Muscle layer of colon (tissue), 2 donors: ENCODE measurements around the gene TRPC3.
"Not testable (repeated sequence)": the region's sequence is repeated elsewhere in the genome, so short reads cannot be mapped to it uniquely, and the experiment has no call there.

Experiments
- H3K27ac ChIP-seq: one replicate; pipeline ENCODE4 v1.7.0; 2013; ENCODE audit warnings: low read depth, mild to moderate bottlenecking, low read length, moderate library complexity
- H3K27me3 ChIP-seq, 2 donors: one replicate each; pipeline ENCODE4 v1.7.0; 2013; ENCODE audit warnings: low read length in 2 of 2, mild to moderate bottlenecking in 2 of 2; ENCODE audit not compliant: insufficient read depth in 2 of 2, control insufficient read depth in 1 of 2
- H3K36me3 ChIP-seq: one replicate; pipeline ENCODE4 v1.7.0; 2013; ENCODE audit warnings: mild to moderate bottlenecking, low read length; ENCODE audit not compliant: insufficient read depth
- H3K4me1 ChIP-seq: one replicate; pipeline ENCODE4 v1.7.0; 2013; ENCODE audit warnings: mild to moderate bottlenecking, low read length; ENCODE audit not compliant: insufficient read depth
- H3K4me3 ChIP-seq, 2 donors: one replicate each; pipeline ENCODE4 v1.7.0; 2013; ENCODE audit warnings: low read length in 2 of 2, low read depth in 1 of 2, mild to moderate bottlenecking in 1 of 2, moderate library complexity in 1 of 2
- H3K9ac ChIP-seq: one replicate; pipeline ENCODE4 v1.7.0; 2013; ENCODE audit warnings: low read length
- H3K9me3 ChIP-seq: one replicate; pipeline ENCODE4 v1.7.0; 2013; ENCODE audit warnings: mild to moderate bottlenecking, low read length
- donor health status: abdominal sarcoma.
- donor health status: Adenocarcinoma of cecum.

Gene TRPC3

GRCh38 chr4:121943941-121944340 lies 7.9 kb downstream of the TRPC3 start:
- no peaks in the 10 kb centered on the region for H3K4me1 ChIP-seq
- no peaks in the 10 kb centered on the region for H3K27me3 ChIP-seq
- no peaks in the 10 kb centered on the region for H3K9me3 ChIP-seq
- H3K4me3 ChIP-seq = no peak overlapping the region
- no peaks in the 10 kb centered on the region for H3K36me3 ChIP-seq
- H3K9ac ChIP-seq = no peak overlapping the region
- H3K27ac ChIP-seq = no peak overlapping the region

GRCh38 chr4:121939690-121940089 lies 12.2 kb downstream of the TRPC3 start:
- Histone ChIP-seq H3K4me3 (no peak overlapping the region), H3K9me3 (no peaks in the 10 kb centered on the region), H3K9ac (no peak overlapping the region), H3K27ac (no peak overlapping the region), H3K4me1 (no peaks in the 10 kb centered on the region), H3K27me3 (no peaks in the 10 kb centered on the region), H3K36me3 (no peaks in the 10 kb centered on the region)

- H3K9me3 ChIP-seq = no peaks in the 10 kb centered on the region
Measured at GRCh38 chr4:121938282-121939092, 13.4 kb downstream of the TRPC3 start.

GRCh38 chr4:121936101-121936500 lies 15.8 kb downstream of the TRPC3 start:
- Histone ChIP-seq H3K9me3 (no peaks in the 10 kb centered on the region), H3K9ac (no peak overlapping the region), H3K4me1 (no peaks in the 10 kb centered on the region), H3K36me3 (no peaks in the 10 kb centered on the region), H3K27ac (no peak overlapping the region), H3K27me3 (peaks cover 0 to 4% of the 10 kb centered on the region in 2 donors), H3K4me3 (no peak overlapping the region)

More at GRCh38 chr4:121938282-121939092, 13.4 kb downstream of the TRPC3 start:
- Histone ChIP-seq H3K36me3 (no peaks in the 10 kb centered on the region), H3K27me3 (no peaks in the 10 kb centered on the region), H3K4me3 (no peak overlapping the region), H3K4me1 (no peaks in the 10 kb centered on the region), H3K27ac (no peak overlapping the region), H3K9ac (no peak overlapping the region)

GRCh38 chr4:121934635-121935034 lies 17.2 kb downstream of the TRPC3 start:
- H3K4me1 ChIP-seq = no peaks in the 10 kb centered on the region
- H3K27ac ChIP-seq = no peak overlapping the region
- no peaks in the 10 kb centered on the region for H3K9me3 ChIP-seq
- H3K4me3 ChIP-seq = no peak overlapping the region
- peaks cover 0 to 4% of the 10 kb centered on the region in 2 donors for H3K27me3 ChIP-seq
- no peaks in the 10 kb centered on the region for H3K36me3 ChIP-seq
- no peak overlapping the region for H3K9ac ChIP-seq

GRCh38 chr4:121932212-121932974 lies 19.5 kb downstream of the TRPC3 start:
- Histone ChIP-seq H3K27me3 (peaks cover 0 to 4% of the 10 kb centered on the region in 2 donors), H3K27ac (no peak overlapping the region), H3K9ac (no peak overlapping the region), H3K36me3 (no peaks in the 10 kb centered on the region), H3K9me3 (no peaks in the 10 kb centered on the region), H3K4me1 (no peaks in the 10 kb centered on the region), H3K4me3 (no peak overlapping the region)

GRCh38 chr4:121930304-121930703 lies 21.6 kb downstream of the TRPC3 start:
- H3K4me1 ChIP-seq = no peaks in the 10 kb centered on the region

GRCh38 chr4:121927948-121928347 lies 23.9 kb downstream of the TRPC3 start:
- no peak overlapping the region for H3K9ac ChIP-seq

More at GRCh38 chr4:121930304-121930703, 21.6 kb downstream of the TRPC3 start:
- Histone ChIP-seq H3K36me3 (no peaks in the 10 kb centered on the region), H3K9me3 (no peaks in the 10 kb centered on the region), H3K27me3 (peaks cover 0 to 4% of the 10 kb centered on the region in 2 donors), H3K9ac (no peak overlapping the region), H3K27ac (no peak overlapping the region), H3K4me3 (no peak overlapping the region)

GRCh38 chr4:121926490-121926889 lies 25.4 kb downstream of the TRPC3 start:
- not testable (repeated sequence) for H3K27ac ChIP-seq, H3K9ac ChIP-seq, H3K9me3 ChIP-seq, H3K27me3 ChIP-seq, H3K4me1 ChIP-seq, H3K36me3 ChIP-seq, H3K4me3 ChIP-seq

More at GRCh38 chr4:121927948-121928347, 23.9 kb downstream of the TRPC3 start:
- Histone ChIP-seq H3K36me3 (no peaks in the 10 kb centered on the region), H3K9me3 (no peaks in the 10 kb centered on the region), H3K27ac (no peak overlapping the region), H3K4me1 (no peaks in the 10 kb centered on the region), H3K27me3 (peaks cover 0 to 2% of the 10 kb centered on the region in 2 donors), H3K4me3 (no peak overlapping the region)

- Histone ChIP-seq H3K4me3 (no peak overlapping the region), H3K4me1 (no peaks in the 10 kb centered on the region), H3K36me3 (no peaks in the 10 kb centered on the region), H3K27ac (no peak overlapping the region), H3K27me3 (no peaks in the 10 kb centered on the region), H3K9ac (no peak overlapping the region), H3K9me3 (no peaks in the 10 kb centered on the region)
Measured at GRCh38 chr4:121923306-121923705, 28.6 kb downstream of the TRPC3 start.

- Histone ChIP-seq H3K9me3 (no peaks in the 10 kb centered on the region), H3K4me3 (no peak overlapping the region), H3K27me3 (no peaks in the 10 kb centered on the region), H3K27ac (no peak overlapping the region), H3K9ac (no peak overlapping the region), H3K36me3 (no peaks in the 10 kb centered on the region), H3K4me1 (no peaks in the 10 kb centered on the region)
Measured at GRCh38 chr4:121913667-121914066, 38.2 kb downstream of the TRPC3 start.
